Activated T-cell treated with anti-CD3 and anti-CD28 coated beads for 24 hours (primary cell): ENCODE results near the gene LLCFC1.
"Not testable (repeated sequence)": the region's sequence is repeated elsewhere in the genome, so short reads cannot be mapped to it uniquely, and the experiment has no call there.

ENCODE experiments used
- DNase-seq: peaks from one replicate; pipeline ENCODE4 v3.0.0-alpha.2; 2020; ENCODE audit warnings: low read depth

The LLCFC1 gene

DNA sequence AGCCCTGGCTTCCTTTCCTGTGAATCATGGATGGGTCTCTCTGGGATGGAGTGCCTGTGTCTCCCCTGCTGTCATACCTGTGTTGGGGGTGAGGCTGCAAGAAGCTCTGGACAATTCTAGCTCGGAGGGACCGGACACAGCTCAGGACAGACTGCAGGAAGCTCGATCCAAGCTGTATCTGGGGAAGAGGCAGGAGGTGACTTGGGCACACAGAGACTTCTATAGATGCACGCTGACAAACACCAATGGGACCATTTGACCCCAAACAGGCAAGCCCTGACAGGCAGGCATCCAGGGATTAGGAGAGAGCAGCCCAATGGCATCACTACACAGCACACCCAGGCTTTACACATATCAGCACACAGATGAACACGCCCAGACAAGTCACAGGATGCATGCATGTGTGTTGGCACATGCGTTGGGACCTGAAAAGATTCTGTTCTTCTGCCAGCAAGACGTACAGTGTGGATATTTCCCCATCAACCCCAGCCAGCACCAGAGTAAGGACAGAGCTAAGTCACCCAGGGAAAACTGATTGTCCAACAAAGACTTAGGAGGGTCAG, 4.5 kb downstream of the LLCFC1 start:
- DNase-seq, result no peak

DNA sequence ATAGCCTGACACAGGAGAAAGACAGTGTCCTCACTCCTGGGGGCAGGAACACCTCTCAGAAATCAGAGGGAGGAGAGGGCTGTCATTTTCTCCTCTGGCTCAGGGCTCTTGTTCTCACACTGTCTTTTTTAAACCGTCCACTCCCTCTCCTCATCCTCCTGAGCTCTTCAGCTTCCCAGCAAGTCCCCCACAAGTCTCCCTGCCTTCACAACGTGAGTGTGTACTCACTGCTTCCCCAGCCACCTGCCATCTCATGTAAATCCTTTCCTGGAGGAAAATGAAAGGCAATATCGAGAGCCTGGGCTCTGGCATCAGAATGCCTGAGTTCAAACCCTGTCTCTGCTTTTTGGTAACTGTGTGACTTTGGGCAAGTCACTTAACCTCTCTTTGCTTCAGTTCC, 5.7 kb downstream of the LLCFC1 start:
- no peak for DNase-seq

DNA sequence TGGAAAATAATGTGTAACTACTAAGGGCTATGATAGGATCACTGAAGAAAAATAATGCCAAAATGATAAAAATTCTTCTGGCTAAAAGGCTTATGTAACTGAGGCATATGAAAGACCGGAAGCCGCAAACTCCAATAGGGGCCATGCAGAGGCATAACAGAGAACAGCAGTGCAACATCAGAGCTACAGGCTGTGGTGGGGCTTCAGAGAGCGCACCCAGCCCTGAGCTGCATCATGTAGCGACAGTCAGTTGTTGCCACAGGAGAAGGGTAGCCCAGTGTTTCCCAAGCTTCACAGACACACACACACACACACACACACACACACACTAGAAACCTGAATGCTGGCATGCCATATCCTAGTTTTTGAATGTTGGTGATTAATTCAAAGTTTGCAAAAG, 9.3 kb downstream of the LLCFC1 start:
- no peak for DNase-seq

DNA sequence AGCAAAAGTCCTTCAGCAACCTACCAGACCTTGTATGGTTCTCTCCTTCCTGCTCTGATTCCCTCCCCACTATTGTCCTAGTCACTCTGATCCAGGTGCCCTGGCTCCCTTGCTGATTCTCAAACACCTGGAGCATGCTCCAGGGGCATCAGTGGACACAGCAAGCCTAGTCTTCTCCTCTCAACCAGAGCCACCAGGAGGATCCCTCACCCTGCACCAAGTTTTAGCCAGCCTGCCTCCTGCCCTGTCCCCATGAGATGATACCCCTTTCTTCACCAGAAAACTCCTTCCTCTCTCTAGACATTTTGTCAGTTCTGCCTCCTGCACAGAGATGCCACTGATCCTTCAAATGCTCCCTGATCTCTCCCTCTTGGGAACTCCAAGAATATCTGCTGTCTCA, 11.0 kb downstream of the LLCFC1 start:
- DNase-seq, result no peak

DNA sequence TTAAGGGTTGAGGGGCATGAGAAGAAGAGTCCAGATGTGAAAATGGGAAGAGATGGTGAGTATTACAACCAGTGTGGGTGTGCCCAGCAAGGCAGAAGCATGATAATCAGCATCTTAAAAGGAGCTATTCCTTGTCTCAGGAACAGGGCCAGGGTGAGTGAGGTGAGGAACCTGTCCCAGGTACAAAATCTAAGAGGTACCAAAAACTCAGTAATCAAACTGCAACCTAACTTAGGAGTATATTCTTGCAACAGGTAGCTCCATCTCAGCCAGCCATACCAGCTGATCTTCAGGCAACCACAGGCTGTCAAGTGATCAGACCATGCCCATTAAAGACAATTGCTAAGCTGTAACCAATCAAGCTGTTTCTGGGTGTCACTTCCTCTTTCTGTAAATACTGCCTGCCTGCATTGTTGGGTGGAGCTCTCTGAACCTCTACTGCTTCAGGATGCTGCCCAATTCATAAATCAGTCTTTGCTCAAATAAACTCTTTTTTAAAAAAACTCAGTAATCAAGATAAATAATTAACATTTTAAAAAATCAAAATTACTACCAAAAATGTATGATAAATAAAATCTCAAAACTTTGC, 15.5 kb downstream of the LLCFC1 start:
- DNase-seq, result no peak

DNA sequence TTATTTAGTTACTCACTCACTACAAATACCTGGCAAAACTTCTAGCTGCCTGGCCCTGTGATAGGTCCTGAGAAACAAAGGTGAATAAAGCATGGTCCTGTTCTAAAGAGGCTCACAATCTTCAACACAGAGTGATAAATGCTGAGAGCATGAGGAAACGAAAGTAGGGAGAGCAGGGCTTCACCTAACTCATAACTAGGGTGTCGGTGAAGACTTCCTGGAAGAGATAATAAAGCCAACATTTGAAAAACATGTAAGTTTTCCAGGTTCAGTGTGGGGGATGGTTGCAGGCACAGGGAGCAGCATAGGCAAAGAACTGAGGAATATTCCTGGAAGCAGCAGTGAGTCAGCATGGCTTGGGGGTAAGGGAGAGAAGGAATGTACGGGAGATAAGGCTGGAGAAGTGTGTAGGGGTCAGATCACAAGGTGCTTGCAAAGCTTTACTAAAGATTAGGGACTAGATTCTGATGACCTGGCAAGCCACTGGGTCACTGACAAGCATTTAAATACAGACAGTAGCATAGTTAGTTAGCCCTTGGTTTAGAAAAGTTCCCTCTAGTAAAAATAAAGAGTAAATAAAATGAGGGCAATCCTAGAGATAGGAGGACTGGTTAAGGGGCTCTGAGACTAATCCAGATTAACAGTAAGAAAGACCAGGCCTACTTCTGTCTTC, 17.8 kb downstream of the LLCFC1 start:
- DNase-seq, result no peak

DNA sequence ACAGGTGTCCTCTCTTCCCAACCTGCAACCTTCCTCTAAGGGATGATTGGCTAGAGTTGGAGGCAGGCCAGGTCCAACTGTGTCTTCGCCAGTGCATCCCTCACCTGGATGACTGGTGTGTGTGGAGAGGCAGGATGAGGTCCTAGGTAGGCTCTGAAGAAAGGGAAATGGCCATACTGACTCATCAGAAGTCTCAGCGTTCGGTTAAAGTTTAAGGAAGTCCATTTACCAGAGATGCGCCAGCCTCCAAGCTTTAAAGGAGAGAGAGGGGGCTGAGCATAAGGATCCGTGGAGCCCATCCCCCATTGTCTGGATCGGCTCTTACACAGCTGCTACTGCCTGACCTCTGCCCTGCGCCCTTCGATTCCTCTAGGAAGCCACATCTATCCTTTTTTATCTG, 18.4 kb downstream of the LLCFC1 start:
- DNase-seq, result no peak

DNA sequence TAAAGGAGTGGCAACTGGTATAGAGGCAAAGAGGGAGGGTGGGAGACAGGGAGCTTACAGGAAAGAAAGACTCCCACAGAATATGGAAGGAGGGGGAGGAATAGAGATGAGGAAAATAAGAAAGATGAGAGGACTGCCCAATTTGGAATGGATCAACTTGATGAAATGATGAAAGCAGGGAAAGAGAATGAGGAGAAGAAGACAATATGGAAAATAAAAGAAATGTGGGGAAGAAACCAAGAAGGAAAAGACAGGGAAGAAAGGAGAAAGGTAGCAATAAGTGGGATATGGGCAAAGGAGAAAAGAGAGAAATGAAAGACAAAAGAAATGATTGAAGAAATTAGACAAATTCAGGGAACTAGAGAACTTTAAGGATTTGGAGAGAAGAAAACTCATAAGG, 19.9 kb downstream of the LLCFC1 start:
- DNase-seq, result no peak

DNA sequence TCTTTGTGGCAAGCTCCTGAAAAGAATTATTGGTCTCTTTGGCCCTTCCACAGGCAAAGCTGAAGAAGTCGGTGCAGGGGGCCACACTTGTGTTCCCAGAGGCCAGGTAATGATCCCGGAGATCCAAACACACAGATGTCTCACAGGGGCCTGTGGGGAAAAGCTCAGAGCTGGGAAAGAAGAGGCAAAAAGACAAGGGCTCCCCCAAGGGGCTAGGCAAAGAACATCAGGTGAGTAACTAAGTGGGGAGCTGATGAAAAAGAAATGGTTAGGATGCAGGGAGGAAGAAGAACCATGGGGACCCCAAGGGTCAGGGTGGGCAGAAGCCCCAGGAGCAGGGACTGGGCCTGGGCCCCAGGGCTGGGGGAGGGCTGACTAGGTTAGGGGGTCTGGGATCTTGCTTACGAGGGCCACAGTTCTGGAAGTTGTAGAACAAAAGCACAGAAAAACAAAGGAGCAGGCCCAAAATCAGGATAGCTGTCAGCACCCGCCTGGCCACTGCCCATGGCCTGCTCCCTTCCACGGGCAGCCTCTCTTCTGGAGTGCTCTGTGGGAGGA, 21.8 kb downstream of the LLCFC1 start:
- no peak for DNase-seq

DNA sequence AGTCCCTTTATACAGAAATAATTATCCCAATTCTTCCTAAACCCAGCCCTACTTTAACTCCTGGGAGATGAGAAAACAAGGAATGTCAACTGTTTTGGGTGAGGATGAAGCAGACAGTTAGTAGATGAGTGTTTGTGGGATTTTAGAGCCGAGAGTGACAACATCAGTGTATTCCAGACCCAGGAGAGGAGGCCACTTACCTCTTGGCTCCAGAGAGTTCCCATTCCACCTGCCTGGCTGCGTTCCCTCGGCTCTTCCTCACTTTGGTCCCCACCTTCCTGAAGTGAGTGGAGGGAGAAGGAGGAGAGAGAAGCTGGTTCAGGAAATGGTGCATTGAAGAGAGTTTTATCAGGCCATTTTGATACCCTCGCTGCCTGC, 22.3 kb downstream of the LLCFC1 start:
- DNase-seq, result no peak

DNA sequence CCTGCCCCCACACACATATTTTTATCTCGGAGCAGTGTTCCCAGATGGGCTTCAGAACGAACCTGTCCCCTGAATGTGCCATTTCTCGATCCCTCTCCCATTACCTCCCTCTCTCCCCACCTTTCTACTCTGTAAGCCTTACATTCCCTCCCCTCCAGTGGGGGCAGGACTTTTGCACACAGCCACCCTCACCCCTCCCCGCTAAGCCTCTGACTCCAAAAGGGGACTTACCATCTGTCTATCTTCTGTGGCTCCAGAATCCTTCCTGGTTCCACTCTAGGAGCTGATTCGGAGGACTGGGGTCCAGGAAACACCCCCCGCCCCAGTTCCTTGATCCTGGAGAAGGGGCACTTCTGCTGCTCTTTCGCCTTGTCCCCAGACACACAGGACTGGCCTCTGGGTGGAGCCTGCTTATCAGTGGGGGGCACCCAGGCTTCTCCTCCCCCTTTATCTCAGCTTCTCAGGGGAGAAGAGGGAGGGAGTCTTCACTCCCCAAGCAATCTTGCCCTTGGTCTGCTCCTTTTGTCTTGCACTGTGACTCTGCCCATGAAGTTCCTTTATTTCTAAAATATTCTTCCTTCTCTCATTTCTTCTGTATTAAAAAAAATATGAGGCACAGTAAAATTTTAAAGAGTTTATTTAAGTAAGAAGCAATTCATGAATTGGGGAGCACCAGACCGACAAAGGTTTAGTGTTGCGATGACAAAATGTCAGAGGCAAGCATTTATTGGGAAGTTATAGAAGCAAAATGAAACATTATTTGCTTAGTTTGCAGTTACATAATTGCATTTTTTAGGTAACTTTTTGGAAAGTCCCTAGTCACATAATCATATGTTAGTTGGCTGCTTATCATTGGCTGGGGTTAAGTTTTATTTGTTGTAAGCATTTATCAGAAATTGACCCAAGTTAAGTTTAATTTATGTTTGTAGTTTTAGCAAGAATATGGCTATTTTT, 23.0 kb downstream of the LLCFC1 start, which contains the start of gene KEL:
Gene KEL, minus strand, starts transcription at position 391 of the 954 bp plus-strand sequence. Its CDS starts 157 bp downstream, at position 234.
- DNase-seq, result no peak

DNA sequence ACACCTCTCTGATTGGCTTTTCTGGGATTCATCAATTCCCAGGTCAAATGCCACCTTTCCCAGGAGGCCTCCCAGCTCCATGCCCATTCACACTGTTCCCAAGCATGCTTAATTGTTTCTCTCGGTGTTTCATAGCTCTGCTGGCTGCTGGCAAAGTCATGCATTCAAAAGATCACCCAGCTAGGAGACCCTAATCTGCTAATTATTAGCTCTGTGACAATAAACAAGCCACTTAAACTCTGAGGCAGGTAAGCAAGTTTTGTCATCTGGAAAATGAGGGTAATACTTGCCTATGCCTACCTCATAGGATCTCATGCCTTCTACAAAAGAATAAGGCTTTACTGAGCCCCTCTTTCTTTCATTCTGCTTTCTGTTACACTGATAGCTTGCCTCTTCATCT, 23.7 kb downstream of the LLCFC1 start:
- no peak for DNase-seq

DNA sequence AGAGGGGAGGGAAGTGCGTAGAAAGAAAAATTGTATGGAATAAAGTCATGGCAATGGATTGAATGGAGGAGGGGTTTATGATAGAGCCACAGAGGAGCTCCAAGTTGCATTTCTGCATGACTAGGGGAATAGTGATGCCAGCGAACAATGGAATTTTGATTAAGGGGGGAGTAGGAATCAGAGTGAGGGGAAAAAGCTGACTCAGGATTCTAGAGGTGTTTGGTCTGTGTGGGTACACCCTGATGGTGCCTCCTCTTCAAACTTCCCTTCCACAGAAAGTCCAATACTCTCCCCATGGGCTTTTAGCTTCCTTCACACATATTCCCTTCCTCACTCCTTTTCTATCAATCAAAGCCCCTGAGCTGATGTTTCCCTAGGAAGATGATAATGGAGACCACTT, 24.7 kb downstream of the LLCFC1 start:
- DNase-seq, result no peak

DNA sequence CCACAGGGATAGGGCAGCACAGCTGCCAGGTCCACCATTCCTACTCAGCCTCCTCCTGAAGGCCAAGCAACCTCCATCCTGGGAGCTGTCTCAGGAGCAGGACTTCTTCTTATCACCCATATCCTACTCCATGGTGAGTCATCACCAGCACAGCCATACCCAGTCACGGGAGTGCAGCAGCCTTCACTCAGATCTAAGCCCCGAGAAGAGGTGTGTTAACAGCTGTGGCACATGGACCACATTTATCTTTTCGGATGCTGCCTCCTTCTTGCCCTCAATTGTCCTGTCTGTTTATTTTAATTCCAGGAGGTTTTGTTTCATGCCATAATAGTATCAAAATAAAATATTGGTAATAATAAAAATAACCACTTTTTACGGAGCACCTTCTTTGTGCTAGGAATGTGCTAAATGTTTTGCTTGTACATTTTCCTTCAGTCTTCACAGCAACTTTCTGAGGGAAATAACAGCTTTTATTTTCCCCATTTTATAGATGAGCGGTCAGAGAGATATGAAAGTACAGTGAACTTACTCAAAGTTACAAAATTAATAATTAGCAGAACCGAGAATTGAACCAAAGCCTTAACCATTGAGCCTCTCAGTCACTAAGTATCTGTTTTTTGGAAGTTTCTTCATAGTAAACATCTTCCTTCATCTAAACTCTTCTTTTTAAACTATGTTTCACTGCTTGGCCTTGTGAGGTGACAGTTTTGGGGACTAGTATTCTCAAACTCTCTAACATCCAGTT, 25.4 kb downstream of the LLCFC1 start:
- DNase-seq, result no peak

DNA sequence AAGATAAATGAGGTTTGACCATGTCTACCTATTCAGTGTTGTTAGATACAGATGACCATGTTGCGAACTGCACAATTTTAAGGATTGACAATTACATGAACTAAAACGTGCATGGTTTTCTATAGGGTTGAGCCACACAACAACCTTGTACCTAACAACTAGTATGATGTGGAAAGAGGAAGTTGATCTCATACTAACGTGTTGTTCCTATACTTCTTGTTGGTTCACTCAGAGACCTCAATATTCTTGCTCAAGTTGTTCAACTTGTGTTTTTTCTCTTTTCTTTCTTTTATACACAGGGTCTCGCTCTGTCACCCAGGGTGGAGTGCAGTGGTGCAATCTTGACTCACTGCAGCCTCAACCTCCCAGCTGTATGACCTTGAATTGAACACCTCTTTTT, 28.9 kb downstream of the LLCFC1 start:
- no peak for DNase-seq

DNA sequence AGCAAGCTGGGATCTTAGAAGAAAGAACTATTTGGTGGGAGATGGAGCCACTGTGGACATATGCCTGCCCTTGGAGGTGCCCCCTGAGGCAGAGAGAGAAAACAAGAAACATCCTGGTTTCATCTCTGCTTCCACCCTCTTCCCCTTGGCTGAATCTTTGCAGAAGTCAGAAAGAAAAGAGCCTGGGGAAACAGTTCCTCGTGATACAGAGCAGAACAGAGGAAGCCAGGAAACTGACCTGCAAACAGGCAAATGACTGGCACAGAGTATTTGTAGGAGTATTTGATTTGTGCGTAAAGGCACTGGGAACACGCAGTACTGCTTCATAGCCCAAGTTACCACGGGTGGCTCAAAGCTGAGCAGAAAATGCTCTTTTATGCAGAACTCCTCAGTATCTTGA, 29.9 kb downstream of the LLCFC1 start:
- DNase-seq, result no peak

DNA sequence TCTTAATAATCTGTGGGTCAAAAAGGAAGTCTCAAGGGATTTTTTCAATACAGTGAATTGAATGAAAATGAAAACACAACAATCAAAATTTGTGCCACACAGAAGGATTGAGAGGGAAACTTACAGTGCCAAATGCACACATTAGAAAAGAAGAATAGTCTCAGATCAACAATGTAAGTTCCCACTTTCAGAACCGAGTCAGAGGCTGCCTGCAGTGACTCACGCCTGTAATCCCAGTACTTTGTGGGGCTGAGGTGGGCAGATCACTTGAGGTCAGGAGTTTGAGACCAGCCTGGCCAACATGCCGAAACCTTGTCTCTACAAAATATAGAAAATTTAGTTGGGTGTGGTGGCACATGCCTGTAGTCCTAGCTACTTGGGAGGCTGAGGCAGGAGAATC, 35.3 kb downstream of the LLCFC1 start:
- DNase-seq, result no peak

DNA sequence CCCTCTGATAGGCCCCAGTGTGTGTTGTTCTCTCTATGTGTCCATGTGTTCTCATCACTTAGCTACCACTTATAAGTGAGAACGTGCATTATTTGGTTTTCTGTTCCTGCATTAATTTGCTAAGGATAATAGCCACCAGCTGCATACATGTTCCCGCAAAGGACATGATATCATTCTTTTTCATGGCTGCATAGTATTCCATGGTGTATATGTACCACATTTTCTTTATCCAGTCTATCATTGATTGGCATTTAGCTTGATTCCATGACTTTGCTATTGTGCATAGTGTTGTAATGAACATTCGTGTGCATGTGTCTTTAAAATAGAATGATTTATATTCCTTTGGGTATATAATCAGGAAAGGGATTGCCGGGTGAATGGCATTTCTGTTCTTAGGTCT, 39.1 kb downstream of the LLCFC1 start:
- not testable (repeated sequence) for DNase-seq

DNA sequence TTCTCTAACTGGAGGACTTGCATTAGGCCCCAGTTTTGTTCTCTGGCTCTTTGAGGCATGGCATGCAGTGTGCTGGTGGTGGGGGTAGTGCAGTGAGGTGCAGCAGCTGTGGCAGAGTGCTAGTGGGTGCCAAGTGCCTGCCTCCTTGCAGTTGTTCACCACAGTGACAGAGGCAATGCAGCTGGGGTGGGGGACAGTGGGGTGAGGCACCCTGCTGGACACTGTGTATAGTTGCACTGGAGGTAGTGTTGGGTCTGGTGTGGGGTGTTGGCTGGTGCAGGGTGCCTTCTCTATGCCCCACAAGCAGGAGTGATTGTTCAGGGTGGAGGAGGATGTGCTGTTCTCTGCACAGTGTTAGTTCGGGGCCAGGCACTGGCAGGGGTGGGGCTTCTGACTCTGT, 44.5 kb downstream of the LLCFC1 start:
- DNase-seq, result no peak

DNA sequence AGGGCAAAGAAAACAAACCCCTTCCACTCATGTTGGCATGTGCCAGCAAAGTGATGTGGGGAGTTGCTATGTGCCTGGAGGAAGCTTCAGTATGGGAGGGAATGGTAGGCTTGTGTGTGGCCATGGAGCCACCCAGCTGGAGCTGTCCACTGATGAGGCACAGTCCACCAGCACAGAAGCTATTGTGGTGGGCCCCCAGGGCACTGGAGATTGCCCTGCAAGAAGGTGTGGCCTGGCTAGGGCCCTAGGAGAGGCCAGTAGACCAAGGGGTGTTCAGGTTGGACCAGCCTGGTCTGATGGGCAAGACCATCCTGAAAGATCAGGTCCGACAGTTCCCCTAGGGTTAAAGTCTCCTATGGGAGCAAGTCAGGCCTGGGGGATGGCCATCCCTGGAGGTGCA, 45.0 kb downstream of the LLCFC1 start:
- DNase-seq, result no peak
